ENCODE measurements around the gene CCDC71. TPM values are rescaled to one million over a fixed set of nuclear protein-coding genes. Genes with fewer than 3 reads are reported as not detected.
A peak's percentile ranks its signal among the peaks of the same experiment; 100 is the strongest.

CCDC71 gene
- total and polyA plus RNA-seq, 9 of the 15 experiments (the other 6 are each of a cell fraction or from before 2014, with no cell fraction given): 0.13 to 19.3 (median 14.3) TPM

GRCh38 chr3:49132437-49133225 is 33.5 kb downstream of the CCDC71 start, which contains the start of gene LAMB2 (continued):
- no peak for TF ChIP-seq ZBTB40 (IDR thresholded peaks at IDR 0.05)
- TF ChIP-seq ZBTB40 (CRISPR knock-in tag; IDR thresholded peaks at IDR 0.05): no peak
- no peak for TF ChIP-seq FUS (optimal IDR thresholded peaks at IDR 0.05; ENCODE audit: low read depth, low read length)
- TF ChIP-seq NRF1 (conservative IDR thresholded peaks at IDR 0.05 in 1 of 2, IDR thresholded peaks at IDR 0.05 in 1 of 2): no peak
- TF ChIP-seq THAP7 (CRISPR knock-in tag; IDR thresholded peaks at IDR 0.05): no peak
- TF ChIP-seq ZNF274 (IDR thresholded peaks at IDR 0.05; ENCODE audit: borderline replicate concordance, low read depth, low read length): no peak
- no peak for TF ChIP-seq JUNB (CRISPR knock-in tag; conservative IDR thresholded peaks at IDR 0.05)
- no peak for TF ChIP-seq CTCFL (IDR thresholded peaks at IDR 0.05; ENCODE audit: borderline replicate concordance, insufficient read depth, low read depth, low read length, poor library complexity, severe bottlenecking)
- TF ChIP-seq EZH2 (IDR thresholded peaks at IDR 0.05; ENCODE audit: borderline replicate concordance, low read depth, low read length): no peak
- TF ChIP-seq CCNT2 (IDR thresholded peaks at IDR 0.05; ENCODE audit: borderline replicate concordance, extremely low read depth, insufficient read length, low read depth, low read length): no peak
- TF ChIP-seq SMAD4 (CRISPR knock-in tag; conservative IDR thresholded peaks at IDR 0.05): no peak
- TF ChIP-seq BMI1 (IDR thresholded peaks at IDR 0.05; ENCODE audit: low read length): no peak
- TF ChIP-seq NCOR1 (IDR thresholded peaks at IDR 0.05): no peak
- TF ChIP-seq ADNP (tag; IDR thresholded peaks at IDR 0.05): no peak
- no peak for TF ChIP-seq MCM5 (IDR thresholded peaks at IDR 0.05; ENCODE audit: low read depth)
- TF ChIP-seq FOXM1 (IDR thresholded peaks at IDR 0.05; ENCODE audit: low read depth): peak; percentile 16; the same call in 1 of the 2 replicates
- TF ChIP-seq FOXM1 (CRISPR knock-in tag; IDR thresholded peaks at IDR 0.05; ENCODE audit: low read depth): no peak
